SU-DHL-6 (cell line): Measurements from ENCODE around the gene OR52M1.

ENCODE experiments used
- H2AFZ ChIP-seq: fragments of 200-600 bp; sonication (generic); 2 replicates; pipeline ENCODE4 v1.6.1; 2014; ENCODE audit warnings: low read depth, mild to moderate bottlenecking, moderate library complexity, mixed read lengths, antibody characterized with exemption, low read length; ENCODE audit not compliant: severe bottlenecking
- H3F3A ChIP-seq: fragments of 200-600 bp; shearing (Covaris generic); 2 replicates; pipeline ENCODE4 v1.6.0; 2016; ENCODE audit warnings: antibody characterized with exemption, mild to moderate bottlenecking; ENCODE audit not compliant: insufficient read depth
- H3K27ac ChIP-seq: fragments of 200-600 bp; sonication (generic); 2 replicates; pipeline ENCODE4 v1.5.1; 2016; ENCODE audit warnings: low read depth, mild to moderate bottlenecking, low read length, moderate library complexity, mixed read lengths
- H3K27me3 ChIP-seq: fragments of 200-600 bp; sonication (generic), shearing (Covaris generic); 2 replicates; pipeline ENCODE4 v1.6.0; 2014; ENCODE audit warnings: mild to moderate bottlenecking, low read length
- H3K36me3 ChIP-seq: fragments of 200-600 bp; sonication (generic); 2 replicates; pipeline ENCODE4 v1.6.1; 2014; ENCODE audit warnings: mild to moderate bottlenecking, low read length, mixed read lengths
- H3K4me2 ChIP-seq: fragments of 300-600, 200-600 bp; shearing (Covaris generic), sonication (generic); 2 replicates; pipeline ENCODE4 v1.6.0; 2014; ENCODE audit warnings: low read length, low read depth, mild to moderate bottlenecking; ENCODE audit not compliant: poor library complexity, severe bottlenecking
- H3K4me3 ChIP-seq: fragments of 200-600 bp; sonication (generic); 2 replicates; pipeline ENCODE4 v1.5.1; 2014; ENCODE audit warnings: antibody characterized with exemption, low read length, mild to moderate bottlenecking, mixed read lengths; ENCODE audit not compliant: insufficient read depth, poor library complexity, severe bottlenecking
- H3K79me2 ChIP-seq: fragments of 200-600 bp; sonication (generic); 2 replicates; pipeline ENCODE4 v1.6.1; 2014; ENCODE audit warnings: mild to moderate bottlenecking, low read length, moderate library complexity; ENCODE audit not compliant: insufficient read depth
- H3K9ac ChIP-seq: fragments of 200-600 bp; sonication (generic); 2 replicates; pipeline ENCODE4 v1.7.0; 2014; ENCODE audit warnings: mild to moderate bottlenecking, low read length
- H3K9me2 ChIP-seq: fragments of 200-600 bp; sonication (generic); replicated peaks from 2 replicates; pipeline ENCODE4 v1.6.1; 2014; ENCODE audit warnings: low read length; ENCODE audit not compliant: insufficient read depth
- H3K9me3 ChIP-seq: fragments of 200-600 bp; sonication (generic); 2 replicates; pipeline ENCODE4 v1.6.1; 2014; ENCODE audit warnings: low read length, mixed read lengths; ENCODE audit not compliant: insufficient read depth
- H4K20me1 ChIP-seq: fragments of 200-600 bp; sonication (generic); 2 replicates; pipeline ENCODE4 v1.6.1; 2014; ENCODE audit warnings: low read depth, mild to moderate bottlenecking, antibody characterized with exemption, low read length, moderate library complexity, mixed read lengths
- CTCF ChIP-seq: fragments of 200-600 bp; sonication (generic); IDR thresholded peaks from one replicate; pipeline ENCODE4 v1.5.1; 2017; ENCODE audit warnings: antibody characterized with exemption, mild to moderate bottlenecking, low read length, moderate library complexity; ENCODE audit not compliant: insufficient read depth, poor library complexity, severe bottlenecking
- EZH2phosphoT487 ChIP-seq: fragments of 200-600 bp; sonication (generic), shearing (Covaris generic); conservative IDR thresholded peaks from 2 replicates; pipeline ENCODE4 v1.6.1; 2018; ENCODE audit warnings: mild to moderate bottlenecking, antibody characterized with exemption, low read length, moderate library complexity, mixed read lengths

OR52M1 gene

GRCh38 chr11:4514196-4514595, 30.8 kb upstream of the OR52M1 start:
- Histone ChIP-seq H3F3A (no peaks in the 10 kb centered on the region), H3K4me3 (no peak overlapping the region), H3K27me3 (no peaks in the 10 kb centered on the region), H3K36me3 (no peaks in the 10 kb centered on the region), H3K9me2 (no peaks in the 10 kb centered on the region), H3K79me2 (no peaks in the 10 kb centered on the region), H3K27ac (no peak overlapping the region), H3K4me2 (no peak overlapping the region), H3K9ac (no peak overlapping the region), H4K20me1 (no peaks in the 10 kb centered on the region), H2AFZ (no peak overlapping the region), H3K9me3 (no peaks in the 10 kb centered on the region)
- TF ChIP-seq CTCF (no peak), EZH2phosphoT487 (no peak)

- Histone ChIP-seq H3K36me3 (no peaks in the 10 kb centered on the region), H3K9me2 (no peaks in the 10 kb centered on the region), H3K79me2 (no peaks in the 10 kb centered on the region), H3K4me2 (no peak overlapping the region), H3K9me3 (no peaks in the 10 kb centered on the region), H3K27ac (no peak overlapping the region), H3K27me3 (0 out of 2 replicates have a peak, but pooled peaks cover 4% of the 10 kb centered on the region), H4K20me1 (no peaks in the 10 kb centered on the region), H3F3A (no peaks in the 10 kb centered on the region), H2AFZ (no peak overlapping the region), H3K9ac (no peak overlapping the region), H3K4me3 (no peak overlapping the region)
- TF ChIP-seq CTCF: no peak
These were observed 22.7 kb upstream of the OR52M1 start for GRCh38 chr11:4522339-4522738.

GRCh38 chr11:4522752-4523151, 22.2 kb upstream of the OR52M1 start:
- Histone ChIP-seq H3K4me2 (no peak overlapping the region), H3K27ac (no peak overlapping the region), H3K4me3 (no peak overlapping the region), H3K9ac (no peak overlapping the region), H3K27me3 (0 out of 2 replicates have a peak, but pooled peaks cover 4% of the 10 kb centered on the region), H3K9me2 (no peaks in the 10 kb centered on the region), H3F3A (no peaks in the 10 kb centered on the region), H3K36me3 (no peaks in the 10 kb centered on the region), H3K79me2 (no peaks in the 10 kb centered on the region), H3K9me3 (no peaks in the 10 kb centered on the region), H2AFZ (no peak overlapping the region), H4K20me1 (no peaks in the 10 kb centered on the region)
- TF ChIP-seq CTCF (no peak), EZH2phosphoT487 (no peak)
